NCI-H1436 treated with DMSO at 0.1 percent for 48 hours (cell line): ENCODE data around the gene SIRT6.
"Not testable (repeated sequence)": the region's sequence is repeated elsewhere in the genome, so short reads cannot be mapped to it uniquely, and the experiment has no call there.

Source experiments
- DNase-seq: peaks from one replicate; lab custom pipeline; 2025; lab: John Stamatoyannopoulos, UW

Gene SIRT6

DNA sequence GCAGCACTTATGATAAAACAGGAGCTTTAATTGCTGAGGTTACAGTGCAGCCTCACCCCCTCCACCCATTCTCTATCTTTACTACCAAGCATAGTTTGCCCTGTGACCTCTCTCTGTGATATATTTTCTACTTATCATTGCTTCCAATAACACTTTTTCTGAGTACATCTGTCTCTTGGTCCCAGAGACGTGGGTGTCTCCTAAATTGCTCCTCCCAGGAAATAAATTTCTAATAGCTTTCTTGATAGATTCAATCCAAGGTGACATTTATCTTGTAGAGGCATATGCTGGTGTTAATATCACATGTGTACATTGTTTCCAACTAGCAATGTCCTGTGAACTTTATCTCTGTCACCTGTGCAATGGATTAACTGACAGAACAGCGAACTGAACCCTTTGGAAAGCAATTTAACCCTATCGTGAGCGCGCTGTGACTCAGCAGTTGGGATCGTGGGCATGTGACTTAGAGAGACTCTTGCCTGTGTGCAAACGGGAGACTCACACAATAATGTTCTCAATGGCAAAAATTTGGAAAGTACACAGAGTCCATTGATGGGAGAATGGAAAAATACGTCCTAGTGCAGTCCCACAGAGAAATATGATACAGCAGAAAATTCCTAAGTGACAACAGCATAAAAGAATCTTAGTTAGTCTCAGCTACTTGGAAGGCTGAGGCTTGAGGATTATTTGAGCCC lies 51.5 kb downstream of the SIRT6 start:
- no peak for DNase-seq

DNA sequence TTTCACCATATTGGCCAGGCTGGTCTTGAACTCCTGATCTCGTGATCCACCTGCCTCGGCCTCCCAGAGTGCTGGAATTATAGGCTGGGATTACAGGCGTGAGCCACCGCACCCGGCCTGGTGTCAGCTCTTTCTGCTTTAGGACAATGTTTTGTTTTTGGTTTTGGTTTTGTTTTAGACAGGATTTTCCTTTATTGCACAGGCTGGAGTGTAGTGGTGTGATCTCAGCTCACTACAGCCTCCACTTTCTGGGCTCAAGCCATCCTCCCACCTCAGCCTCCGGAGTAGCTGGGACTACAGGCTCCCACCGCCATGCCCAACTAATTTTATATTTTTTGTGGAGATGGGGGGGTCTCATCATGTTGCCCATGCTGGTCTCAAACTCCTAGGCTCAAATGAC lies 53.3 kb downstream of the SIRT6 start:
- DNase-seq = not testable (repeated sequence)

DNA sequence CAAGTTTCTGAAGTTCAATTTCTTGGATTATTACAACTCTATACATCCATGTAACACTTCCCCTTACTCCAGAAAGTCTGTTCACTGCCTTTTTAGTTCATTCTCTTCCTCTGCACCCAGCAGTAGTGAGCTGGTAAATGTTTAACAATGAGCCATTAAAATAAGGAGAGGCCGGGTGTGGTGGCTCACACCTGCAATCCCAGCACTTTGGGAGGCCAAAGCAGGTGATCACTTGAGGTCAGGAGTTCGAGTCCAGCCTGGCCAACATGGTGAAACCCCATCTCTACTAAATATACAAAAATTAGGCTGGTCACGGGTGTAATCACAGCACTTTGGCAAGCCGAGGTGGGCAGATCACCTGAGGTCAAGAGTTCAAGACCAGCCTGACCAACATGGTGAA lies 55.0 kb downstream of the SIRT6 start:
- DNase-seq = not testable (repeated sequence)

DNA sequence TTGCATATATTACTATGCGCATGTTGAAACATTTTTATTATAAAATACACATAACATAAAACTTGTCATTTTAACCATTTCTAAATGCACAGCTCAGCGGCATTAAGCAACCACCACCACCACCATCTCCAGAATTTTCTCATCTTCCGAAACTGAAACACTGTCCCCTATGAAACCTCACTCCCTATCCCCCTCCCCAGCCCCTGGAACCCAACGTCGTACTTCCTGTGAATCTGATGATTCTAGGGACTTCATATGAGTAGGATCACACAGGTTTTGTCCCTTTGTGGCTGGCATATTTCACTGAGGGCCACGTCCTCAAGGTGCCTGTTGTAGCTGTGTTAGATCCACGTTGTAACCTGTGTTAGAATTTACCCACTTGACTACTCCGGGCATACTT lies 57.7 kb downstream of the SIRT6 start:
- no peak for DNase-seq
